ENCODE measurements around the gene TNIP2. TPM values are rescaled to one million over a fixed set of nuclear protein-coding genes. Genes with fewer than 3 reads are reported as not detected.

The TNIP2 gene
- total RNA-seq, 1 experiment from 2014 or later = 41.0 TPM

- TF ChIP-seq CEBPB (IDR thresholded peaks at IDR 0.05; ENCODE audit: low read depth) (no peak), MAX (IDR thresholded peaks at IDR 0.05) (no peak), YY1 (IDR thresholded peaks at IDR 0.05; ENCODE audit: extremely low read depth, insufficient replicate concordance, low read depth, low read length) (no peak), EGR1 (IDR thresholded peaks at IDR 0.05; ENCODE audit: low read depth) (no peak), TCF7L2 (IDR thresholded peaks at IDR 0.05; ENCODE audit: borderline replicate concordance, extremely low read depth, insufficient read depth, insufficient read length) (no peak)
- ChIA-PET CTCF (no interaction called here), POLR2A (no interaction called here), RAD21 (ENCODE audit: low non-redundant PET in 1 of 2, low total read pairs in 2 of 2, uncharacterized antibody in 2 of 2, unreplicated experiment in 2 of 2) (no interaction called here)
- Histone ChIP-seq H4K20me1 (ENCODE audit: insufficient read depth) (no peaks in the 10 kb centered on the region), H3K9me3 (ENCODE audit: control insufficient read depth in 1 of 2, insufficient read depth in 1 of 2, low read depth in 1 of 2, low read length in 2 of 2) (no peaks in the 10 kb centered on the region), H3K36me3 (ENCODE audit: control insufficient read depth in 1 of 2, insufficient read depth in 2 of 2, low read length in 2 of 2) (no peaks in the 10 kb centered on the region), H3K9me2 (ENCODE audit: insufficient read depth) (no peaks in the 10 kb centered on the region), H3K4me3 (replicated peaks in 1 of 2; ENCODE audit: low read depth in 1 of 2, low read length in 2 of 2) (no peak overlapping the region), H3K4me1 (ENCODE audit: control insufficient read depth in 1 of 2, insufficient read depth in 2 of 2, low read length in 2 of 2) (peaks cover 2 to 11% of the 10 kb centered on the region in 2 experiments; a peak in 2 of 4 replicates), H3K9ac (ENCODE audit: low read length) (no peak overlapping the region), H3K27me3 (ENCODE audit: insufficient read depth, low read length) (no peaks in the 10 kb centered on the region), H2AFZ (ENCODE audit: low read depth, low read length, poor library complexity, severe bottlenecking) (no peak overlapping the region), H3K4me2 (ENCODE audit: low read length) (no peak overlapping the region), H3K79me2 (ENCODE audit: insufficient read depth, low read length) (no peaks in the 10 kb centered on the region), H3K27ac (ENCODE audit: low read depth, low read length) (no peak overlapping the region)
- DNase-seq (ENCODE audit: low read depth, low spot score) = no peak
- intact Hi-C loops (cut with micrococcal nuclease) = no loop called here
- no TSS peak for BruUV-seq (replicated peaks)
- no peak for ATAC-seq
Measured at GRCh38 chr4:2767046-2767704, 11.0 kb upstream of the TNIP2 start.

GRCh38 chr4:2765832-2766526 is 9.8 kb upstream of the TNIP2 start:
- RAD21 ChIA-PET (ENCODE audit: low non-redundant PET in 1 of 2, low total read pairs in 2 of 2, uncharacterized antibody in 2 of 2, unreplicated experiment in 2 of 2) = no interaction called here
- H3K36me3 ChIP-seq (ENCODE audit: control insufficient read depth in 1 of 2, insufficient read depth in 2 of 2, low read length in 2 of 2) = no peaks in the 10 kb centered on the region
- H3K4me1 ChIP-seq (ENCODE audit: control insufficient read depth in 1 of 2, insufficient read depth in 2 of 2, low read length in 2 of 2) = peaks cover 7 to 23% of the 10 kb centered on the region in 2 experiments
- CTCF ChIA-PET = no interaction called here
- DNase-seq (ENCODE audit: low read depth, low spot score) (no peak), ATAC-seq (no peak)
- POLR2A ChIA-PET = no interaction called here
- no peak overlapping the region for H3K4me2 ChIP-seq (ENCODE audit: low read length)
- no TSS peak for BruUV-seq (replicated peaks)
- H3K9me3 ChIP-seq (ENCODE audit: control insufficient read depth in 1 of 2, insufficient read depth in 1 of 2, low read depth in 1 of 2, low read length in 2 of 2) = no peaks in the 10 kb centered on the region
- H3K9ac ChIP-seq (ENCODE audit: low read length) = no peak overlapping the region
- H2AFZ ChIP-seq (ENCODE audit: low read depth, low read length, poor library complexity, severe bottlenecking) = no peak overlapping the region
- H3K27ac ChIP-seq (ENCODE audit: low read depth, low read length) = no peak overlapping the region
- H3K4me3 ChIP-seq (replicated peaks in 1 of 2; ENCODE audit: low read depth in 1 of 2, low read length in 2 of 2) = no peak overlapping the region
- H3K27me3 ChIP-seq (ENCODE audit: insufficient read depth, low read length) = no peaks in the 10 kb centered on the region
- no peaks in the 10 kb centered on the region for H3K9me2 ChIP-seq (ENCODE audit: insufficient read depth)
- H4K20me1 ChIP-seq (ENCODE audit: insufficient read depth) = no peaks in the 10 kb centered on the region
- no peaks in the 10 kb centered on the region for H3K79me2 ChIP-seq (ENCODE audit: insufficient read depth, low read length)
- TF ChIP-seq ELF1 (IDR thresholded peaks at IDR 0.05; ENCODE audit: borderline replicate concordance, low read depth) = no peak
- no peak for TF ChIP-seq SRF (IDR thresholded peaks at IDR 0.05; ENCODE audit: low read depth)
- intact Hi-C loops (cut with micrococcal nuclease) = loop anchor here (2.0 kb wide), 2 partner anchors 169 to 271 kb away; no protein-coding TSS in a partner anchor

Data from HCT116 (cell line).